BJ (cell line): ENCODE measurements around the gene P2RX2. TPM values are rescaled to one million over a fixed set of nuclear protein-coding genes. Genes with fewer than 3 reads are reported as not detected.

Experiments
- CTCF ChIA-PET: fragments of 350-600 bp; formaldehyde crosslinking; extraction: SDS; loops from one replicate; lab custom pipeline; 2021; ENCODE audit warnings: antibody characterized with exemption, inconsistent platforms; lab: Yijun Ruan, JAX
- POLR2A ChIA-PET: fragments of 300-600 bp; sonication (Branson Sonifier 250); formaldehyde crosslinking; extraction: SDS; loops from one replicate; lab custom pipeline; 2021; ENCODE audit warnings: antibody characterized with exemption; lab: Charles Lee
- DNase-seq: peaks from one replicate; pipeline ENCODE4 v3.0.0-alpha.2; 2011; ENCODE audit warnings: low read depth
- H3K27me3 ChIP-seq: 2 replicates; pipeline ENCODE4 v1.6.0; 2011; ENCODE audit warnings: low read length; ENCODE audit not compliant: control insufficient read depth, insufficient read depth
- H3K36me3 ChIP-seq: 2 replicates; pipeline ENCODE4 v1.5.1; 2011; ENCODE audit warnings: low read length; ENCODE audit not compliant: control insufficient read depth, insufficient read depth
- H3K4me3 ChIP-seq: 2 replicates; pipeline ENCODE4 v1.5.1; 2011; ENCODE audit warnings: low read depth, mild to moderate bottlenecking, control low read depth, low read length
- CTCF ChIP-seq: IDR thresholded peaks from 2 replicates; pipeline ENCODE4 v1.5.1; 2011; ENCODE audit warnings: low read depth, mild to moderate bottlenecking, control low read depth, inconsistent platforms, low read length, moderate library complexity; ENCODE audit not compliant: insufficient read depth
- polyA plus RNA-seq: library from polyadenylated mRNA; depleted of rRNA; stranded (reverse); fragments of >200 nt; gene quantifications from 2 replicates; pipeline ENCODE4 v1.2.3, GENCODE V29; 2011

The P2RX2 gene
- polyA plus RNA-seq, 1 experiment: not detected

GRCh38 chr12:132617822-132618682 lies 524 bp upstream of the P2RX2 start:
- ChIA-PET CTCF (interaction anchor here (0.7 to 3.7 kb wide), 5 partner anchors 9 to 203 kb away, joined by 3 to 51 read pairs (median 3); no protein-coding TSS in a partner anchor), POLR2A (interaction anchor here (0.6 kb wide), 1 partner anchor 57 kb away, joined by 3 read pairs; no protein-coding TSS in a partner anchor)
- no peak for DNase-seq
- TF ChIP-seq CTCF: no peak
- peaks cover 23% of the 10 kb centered on the region for H3K27me3 ChIP-seq
- H3K4me3 ChIP-seq: no peak overlapping the region
- H3K36me3 ChIP-seq: no peaks in the 10 kb centered on the region

- no peak for TF ChIP-seq CTCF
- H3K36me3 ChIP-seq: no peaks in the 10 kb centered on the region
- CTCF ChIA-PET: interaction anchor here (3.7 kb wide), 1 partner anchor 204 kb away, joined by 51 read pairs; no protein-coding TSS in a partner anchor
- no peak overlapping the region for H3K4me3 ChIP-seq
- H3K27me3 ChIP-seq: peaks cover 23% of the 10 kb centered on the region
- DNase-seq: no peak
- POLR2A ChIA-PET: no interaction called here
Observed at GRCh38 chr12:132619071-132619385, 452 bp downstream of the P2RX2 start.

GRCh38 chr12:132619386-132620112 lies 973 bp downstream of the P2RX2 start:
- H3K27me3 ChIP-seq: peaks cover 23% of the 10 kb centered on the region
- no peak overlapping the region for H3K4me3 ChIP-seq
- 0 out of 2 replicates have a peak, but pooled peaks cover 1% of the 10 kb centered on the region for H3K36me3 ChIP-seq
- CTCF ChIA-PET: interaction anchor here (3.7 to 4.1 kb wide), 2 partner anchors 204 to 205 kb away, joined by 27 to 51 read pairs; no protein-coding TSS in a partner anchor
- TF ChIP-seq CTCF: no peak
- DNase-seq: no peak
- POLR2A ChIA-PET: no interaction called here

GRCh38 chr12:132620113-132620898 lies 1.7 kb downstream of the P2RX2 start:
- no peak for TF ChIP-seq CTCF
- CTCF ChIA-PET: interaction anchor here (0.6 to 4.1 kb wide), 3 partner anchors 18 to 205 kb away, joined by 3 to 27 read pairs (median 3); no protein-coding TSS in a partner anchor
- peaks cover 1% of the 10 kb centered on the region; the same call in 1 of the 2 replicates for H3K36me3 ChIP-seq
- H3K4me3 ChIP-seq: no peak overlapping the region
- H3K27me3 ChIP-seq: peaks cover 21% of the 10 kb centered on the region
- DNase-seq: no peak
- POLR2A ChIA-PET: no interaction called here
